ENCODE results near the gene TMEM201. TPM values are rescaled to one million over a fixed set of nuclear protein-coding genes. Genes with fewer than 3 reads are reported as not detected.

Gene TMEM201
- total and polyA plus RNA-seq, 9 donors: 1.6 to 20.8 (median 15.6) TPM

- Histone ChIP-seq H3K27me3 (no peaks in the 10 kb centered on the region), H3K9me3 (no peaks in the 10 kb centered on the region), H3K27ac (no peak overlapping the region), H3K36me3 (no peaks in the 10 kb centered on the region), H3K4me1 (ENCODE audit: insufficient read depth) (no peaks in the 10 kb centered on the region), H3K4me3 (no peak overlapping the region)
- intact Hi-C loops (cut with DNase I): no loop called here
- DNase-seq: no peak
- WGBS, 3 donors: 86 to 92% (median 89%) methylated on average over 11 of the region's 11 CpGs
- TF ChIP-seq CTCF (IDR thresholded peaks at IDR 0.05) (no peak), EP300 (IDR thresholded peaks at IDR 0.05) (no peak), POLR2A (IDR thresholded peaks at IDR 0.05) (no peak)
These were observed 67.1 kb downstream of the TMEM201 start for GRCh38 chr1:9655836-9656235.

GRCh38 chr1:9657521-9658032 is 68.9 kb downstream of the TMEM201 start:
- no peaks in the 10 kb centered on the region for H3K9me3 ChIP-seq
- no peaks in the 10 kb centered on the region for H3K27me3 ChIP-seq
- intact Hi-C loops (cut with DNase I): no loop called here
- DNase-seq: no peak
- no peaks in the 10 kb centered on the region for H3K36me3 ChIP-seq
- H3K27ac ChIP-seq: no peak overlapping the region
- TF ChIP-seq EP300 (IDR thresholded peaks at IDR 0.05) (no peak), POLR2A (IDR thresholded peaks at IDR 0.05) (no peak), CTCF (IDR thresholded peaks at IDR 0.05) (no peak)
- H3K4me1 ChIP-seq (ENCODE audit: insufficient read depth): no peaks in the 10 kb centered on the region
- 71 to 79% (median 76%) methylated on average over 2 of the region's 2 CpGs for WGBS, 3 donors
- H3K4me3 ChIP-seq: no peak overlapping the region

GRCh38 chr1:9658199-9658598 is 69.5 kb downstream of the TMEM201 start:
- H3K36me3 ChIP-seq: no peaks in the 10 kb centered on the region
- no peaks in the 10 kb centered on the region for H3K9me3 ChIP-seq
- 71 to 80% (median 79%) methylated on average over 4 of the region's 4 CpGs for WGBS, 3 donors
- H3K4me3 ChIP-seq: no peak overlapping the region
- intact Hi-C loops (cut with DNase I): no loop called here
- H3K27ac ChIP-seq: no peak overlapping the region
- no peaks in the 10 kb centered on the region for H3K4me1 ChIP-seq (ENCODE audit: insufficient read depth)
- no peaks in the 10 kb centered on the region for H3K27me3 ChIP-seq
- no peak for TF ChIP-seq EP300 (IDR thresholded peaks at IDR 0.05)
- TF ChIP-seq CTCF (IDR thresholded peaks at IDR 0.05): no peak
- TF ChIP-seq POLR2A (IDR thresholded peaks at IDR 0.05): no peak
- no peak for DNase-seq

GRCh38 chr1:9659328-9659727 is 70.6 kb downstream of the TMEM201 start:
- Histone ChIP-seq H3K4me3 (no peak overlapping the region), H3K27me3 (no peaks in the 10 kb centered on the region), H3K27ac (no peak overlapping the region), H3K36me3 (no peaks in the 10 kb centered on the region), H3K9me3 (no peaks in the 10 kb centered on the region), H3K4me1 (ENCODE audit: insufficient read depth) (no peaks in the 10 kb centered on the region)
- WGBS, 3 donors: 18 to 28% (median 22%) methylated on average over 5 of the region's 5 CpGs
- intact Hi-C loops (cut with DNase I): no loop called here
- no peak for DNase-seq
- TF ChIP-seq EP300 (IDR thresholded peaks at IDR 0.05) (no peak), POLR2A (IDR thresholded peaks at IDR 0.05) (no peak), CTCF (IDR thresholded peaks at IDR 0.05) (no peak)

Data from ovary (tissue), 9 donors.